Measurements from ENCODE around the gene ADSL. TPM values are rescaled to one million over a fixed set of nuclear protein-coding genes. Genes with fewer than 3 reads are reported as not detected.

ADSL gene
- total RNA-seq, 1 experiment from 2014 or later: 93.8 TPM

DNA sequence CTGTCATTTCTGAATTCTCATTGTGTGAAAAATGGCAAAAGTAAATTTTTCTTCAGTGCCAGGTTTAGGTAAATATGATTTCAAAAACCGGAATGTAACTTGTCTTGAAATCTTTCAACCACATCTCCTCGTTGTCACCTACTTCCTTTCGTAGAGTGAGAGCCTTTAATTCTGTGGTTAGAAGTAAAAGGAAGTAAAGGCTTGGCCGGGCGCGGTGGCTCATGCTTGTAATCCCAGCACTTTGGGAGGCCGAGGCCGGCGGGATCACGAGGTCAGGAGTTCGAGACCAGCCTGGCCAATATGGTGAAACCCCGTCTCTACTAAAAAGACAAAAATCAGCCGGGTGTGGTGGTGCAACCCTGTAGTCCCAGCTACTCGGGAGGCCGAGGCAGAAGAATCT lies 53.9 kb downstream of the ADSL start:
- no peak for DNase-seq
- Histone ChIP-seq H3K9me2 (replicated peaks; ENCODE audit: low read length) (no peaks in the 10 kb centered on the region), H3K79me2 (ENCODE audit: low read length) (no peaks in the 10 kb centered on the region), H3K27ac (ENCODE audit: low read length) (no peak overlapping the region), H3K36me3 (ENCODE audit: low read depth, low read length) (no peaks in the 10 kb centered on the region), H3F3A (ENCODE audit: low read length, unreplicated experiment) (no peaks in the 10 kb centered on the region), H3K4me3 (ENCODE audit: low read length) (no peak overlapping the region), H4K20me1 (ENCODE audit: low read length) (no peaks in the 10 kb centered on the region), H3K27me3 (ENCODE audit: low read length) (no peaks in the 10 kb centered on the region), H2AFZ (ENCODE audit: low read length) (no peak overlapping the region), H3K4me2 (ENCODE audit: low read length) (no peak overlapping the region), H3K9ac (ENCODE audit: low read length) (no peak overlapping the region), H3K4me1 (ENCODE audit: insufficient read depth, low read length) (peaks cover 15% of the 10 kb centered on the region), H3K9me3 (ENCODE audit: low read length) (no peaks in the 10 kb centered on the region)
- no TSS peak for BruUV-seq (replicated peaks)
- intact Hi-C loops (cut with micrococcal nuclease): no loop called here
- ChIA-PET CTCF (no interaction called here), POLR2A (ENCODE audit: unreplicated experiment) (no interaction called here)
- TF ChIP-seq EZH2phosphoT487 (IDR thresholded peaks at IDR 0.05; ENCODE audit: borderline replicate concordance, low read length) (no peak), CTCF (conservative IDR thresholded peaks at IDR 0.05; ENCODE audit: low read depth, low read length) (no peak), EZH2 (IDR thresholded peaks at IDR 0.05; ENCODE audit: low read length, unreplicated experiment) (no peak)
- ATAC-seq: no peak

DNA sequence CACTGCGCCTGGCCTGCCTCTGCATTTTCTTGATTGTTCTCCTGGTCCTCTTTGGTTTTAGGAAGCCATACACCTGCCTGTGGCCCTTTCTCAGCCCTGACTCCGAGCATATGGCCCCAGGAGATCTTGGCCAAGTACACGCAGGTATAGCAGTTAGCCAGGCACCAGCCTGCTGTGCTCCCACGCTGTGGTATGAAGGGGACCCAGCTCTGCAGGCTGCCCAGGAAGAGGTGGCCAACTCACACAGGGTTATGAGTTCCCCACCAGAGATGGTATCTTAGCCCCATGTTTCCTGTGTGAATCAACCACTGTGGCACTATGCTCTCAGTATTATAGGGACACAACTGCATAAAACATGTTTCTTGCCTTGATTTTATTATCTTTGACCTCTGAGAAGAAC lies 55.2 kb downstream of the ADSL start:
- Histone ChIP-seq H3K36me3 (ENCODE audit: low read depth, low read length) (peaks cover 1% of the 10 kb centered on the region; the same call in 1 of the 2 replicates), H3F3A (ENCODE audit: low read length, unreplicated experiment) (no peaks in the 10 kb centered on the region), H3K4me3 (ENCODE audit: low read length) (no peak overlapping the region), H3K79me2 (ENCODE audit: low read length) (no peaks in the 10 kb centered on the region), H3K27me3 (ENCODE audit: low read length) (no peaks in the 10 kb centered on the region), H2AFZ (ENCODE audit: low read length) (no peak overlapping the region), H3K9me2 (replicated peaks; ENCODE audit: low read length) (no peaks in the 10 kb centered on the region), H3K4me2 (ENCODE audit: low read length) (no peak overlapping the region), H3K4me1 (ENCODE audit: insufficient read depth, low read length) (peaks cover 10% of the 10 kb centered on the region), H3K9me3 (ENCODE audit: low read length) (no peaks in the 10 kb centered on the region), H3K9ac (ENCODE audit: low read length) (no peak overlapping the region), H4K20me1 (ENCODE audit: low read length) (no peaks in the 10 kb centered on the region), H3K27ac (ENCODE audit: low read length) (no peak overlapping the region)
- ChIA-PET POLR2A (ENCODE audit: unreplicated experiment) (no interaction called here), CTCF (no interaction called here)
- DNase-seq (no peak), ATAC-seq (no peak)
- TF ChIP-seq EZH2 (IDR thresholded peaks at IDR 0.05; ENCODE audit: low read length, unreplicated experiment) (no peak), CTCF (conservative IDR thresholded peaks at IDR 0.05; ENCODE audit: low read depth, low read length) (no peak), EZH2phosphoT487 (IDR thresholded peaks at IDR 0.05; ENCODE audit: borderline replicate concordance, low read length) (no peak)
- intact Hi-C loops (cut with micrococcal nuclease): no loop called here
- BruUV-seq (replicated peaks): no TSS peak

DNA sequence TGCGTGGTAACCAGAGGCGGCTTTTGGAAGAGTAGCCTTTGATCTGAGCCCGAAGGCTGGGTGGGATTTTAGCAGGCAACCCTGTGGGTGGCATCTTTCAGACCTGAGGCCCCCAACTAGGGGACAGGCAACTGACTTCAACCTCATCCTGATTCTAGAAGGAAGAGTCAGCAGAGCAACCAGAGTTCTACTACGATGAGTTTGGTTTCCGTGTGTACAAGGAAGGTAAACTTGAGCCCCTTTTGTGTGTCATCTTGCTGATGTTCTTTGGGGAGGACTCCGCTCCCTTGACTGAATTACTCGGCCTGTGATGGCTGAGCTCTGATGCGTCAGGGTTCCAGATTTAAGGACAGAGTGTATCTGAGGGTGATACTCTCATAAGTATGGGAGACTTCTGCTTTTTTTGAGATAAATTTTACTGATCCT lies 55.7 kb downstream of the ADSL start:
- peaks cover 4% of the 10 kb centered on the region; the same call in 1 of the 2 replicates for H3K36me3 ChIP-seq (ENCODE audit: low read depth, low read length)
- TF ChIP-seq EZH2 (IDR thresholded peaks at IDR 0.05; ENCODE audit: low read length, unreplicated experiment): no peak
- no peak for TF ChIP-seq CTCF (conservative IDR thresholded peaks at IDR 0.05; ENCODE audit: low read depth, low read length)
- no peak for TF ChIP-seq EZH2phosphoT487 (IDR thresholded peaks at IDR 0.05; ENCODE audit: borderline replicate concordance, low read length)
- intact Hi-C loops (cut with micrococcal nuclease): no loop called here
- ATAC-seq (no peak), DNase-seq (no peak)
- H3K4me2 ChIP-seq (ENCODE audit: low read length): no peak overlapping the region
- ChIA-PET POLR2A (ENCODE audit: unreplicated experiment) (no interaction called here), CTCF (no interaction called here)
- H3K79me2 ChIP-seq (ENCODE audit: low read length): no peaks in the 10 kb centered on the region
- H3K9me2 ChIP-seq (replicated peaks; ENCODE audit: low read length): no peaks in the 10 kb centered on the region
- peaks cover 7% of the 10 kb centered on the region for H3K4me1 ChIP-seq (ENCODE audit: insufficient read depth, low read length)
- H3K9me3 ChIP-seq (ENCODE audit: low read length): no peaks in the 10 kb centered on the region
- BruUV-seq (replicated peaks): no TSS peak
- no peaks in the 10 kb centered on the region for H3K27me3 ChIP-seq (ENCODE audit: low read length)
- H3K27ac ChIP-seq (ENCODE audit: low read length): no peak overlapping the region
- no peaks in the 10 kb centered on the region for H3F3A ChIP-seq (ENCODE audit: low read length, unreplicated experiment)
- no peak overlapping the region for H3K9ac ChIP-seq (ENCODE audit: low read length)
- no peak overlapping the region for H2AFZ ChIP-seq (ENCODE audit: low read length)
- no peaks in the 10 kb centered on the region for H4K20me1 ChIP-seq (ENCODE audit: low read length)
- H3K4me3 ChIP-seq (ENCODE audit: low read length): no peak overlapping the region
